CD14-positive monocyte (primary cell): Measurements from ENCODE around the gene RELCH. TPM values are rescaled to one million over a fixed set of nuclear protein-coding genes. Genes with fewer than 3 reads are reported as not detected.
A peak's percentile ranks its signal among the peaks of the same experiment; 100 is the strongest.

Experiments
- DNase-seq, 3 donors: peaks; one replicate each; pipeline ENCODE4 v3.0.0-alpha.2; 2011 to 2022
- H2AFZ ChIP-seq: 2 replicates; pipeline ENCODE4 v1.6.0; 2012; ENCODE audit warnings: mild to moderate bottlenecking, low read depth, low read length, inconsistent platforms; ENCODE audit not compliant: insufficient read depth, poor library complexity, severe bottlenecking
- H3K27ac ChIP-seq, 2 donors: 1 replicate in 1 of 2; 2 replicates in 1 of 2; pipeline ENCODE4 v1.5.1; 2012 to 2013; ENCODE audit warnings: low read length in 2 of 2, control low read depth in 1 of 2, inconsistent platforms in 1 of 2, low read depth in 1 of 2, mild to moderate bottlenecking in 1 of 2
- H3K27me3 ChIP-seq, 2 donors: one replicate each; pipeline versions ENCODE4 v1.6.0 to v1.6.1; 2011 to 2013; ENCODE audit warnings: low read length in 2 of 2; ENCODE audit not compliant: control insufficient read depth in 2 of 2, insufficient read depth in 2 of 2
- H3K36me3 ChIP-seq, 2 donors: replicated peaks in 1 of 2; 1 replicate in 1 of 2; 2 replicates in 1 of 2; pipeline versions ENCODE4 v1.5.1 to v1.6.1; 2012 to 2013; ENCODE audit warnings: low read length in 2 of 2, control low read depth in 1 of 2, inconsistent platforms in 1 of 2, mild to moderate bottlenecking in 1 of 2; ENCODE audit not compliant: insufficient read depth in 2 of 2, control insufficient read depth in 1 of 2
- H3K4me1 ChIP-seq, 2 donors: 1 replicate in 1 of 2; 2 replicates in 1 of 2; pipeline versions ENCODE4 v1.5.1 to v1.6.1; 2012 to 2013; ENCODE audit warnings: low read length in 2 of 2, control low read depth in 1 of 2, inconsistent platforms in 1 of 2, mild to moderate bottlenecking in 1 of 2, moderate library complexity in 1 of 2; ENCODE audit not compliant: insufficient read depth in 2 of 2, control insufficient read depth in 1 of 2
- H3K4me2 ChIP-seq: replicated peaks from 2 replicates; pipeline ENCODE3; 2012; ENCODE audit warnings: low read length, moderate library complexity, mild to moderate bottlenecking; ENCODE audit not compliant: poor library complexity, severe bottlenecking; ENCODE audit errors: extremely low read depth
- H3K4me3 ChIP-seq, 3 experiments: fragments of 200-600 bp in 1 of 3; sonication (generic) in 1 of 3; replicated peaks in 1 of 3; 1 replicate in 2 of 3; 2 replicates in 1 of 3; pipeline ENCODE4 v1.5.1; 2011 to 2013; ENCODE audit warnings: low read length in 3 of 3, mild to moderate bottlenecking in 3 of 3, control low read depth in 2 of 3, low read depth in 2 of 3, inconsistent platforms in 1 of 3, moderate library complexity in 1 of 3
- H3K79me2 ChIP-seq: 2 replicates; pipeline ENCODE4 v1.6.0; 2012; ENCODE audit warnings: mild to moderate bottlenecking, control low read depth, inconsistent platforms, low read length, moderate library complexity; ENCODE audit not compliant: insufficient read depth
- H3K9ac ChIP-seq: 2 replicates; pipeline ENCODE4 v1.6.0; 2017; ENCODE audit warnings: low read length, mild to moderate bottlenecking; ENCODE audit not compliant: insufficient read depth, poor library complexity, severe bottlenecking
- H3K9me3 ChIP-seq, 2 donors: replicated peaks in 1 of 2; 1 replicate in 1 of 2; 2 replicates in 1 of 2; pipeline versions ENCODE4 v1.5.1 to v1.6.1; 2012 to 2013; ENCODE audit warnings: low read length in 2 of 2, control low read depth in 1 of 2; ENCODE audit not compliant: control insufficient read depth in 1 of 2, insufficient read depth in 1 of 2
- H4K20me1 ChIP-seq: 2 replicates; pipeline ENCODE4 v1.6.0; 2012; ENCODE audit warnings: mild to moderate bottlenecking, low read length, control low read depth, moderate library complexity; ENCODE audit not compliant: insufficient read depth
- H3K27ac Mint-ChIP-seq, 7 donors: one replicate each; pipeline ENCODE4 v1.8.0; 2020; ENCODE audit warnings: mild to moderate bottlenecking in 7 of 7, mixed read lengths in 7 of 7, moderate library complexity in 6 of 7, inconsistent platforms in 2 of 7
- H3K27me3 Mint-ChIP-seq, 3 donors: one replicate each; pipeline ENCODE4 v1.8.0; 2021 to 2022; ENCODE audit warnings: low read depth in 3 of 3, mild to moderate bottlenecking in 3 of 3, mixed read lengths in 3 of 3, moderate library complexity in 3 of 3, inconsistent platforms in 1 of 3
- H3K36me3 Mint-ChIP-seq, 2 donors: one replicate each; pipeline ENCODE4 v1.8.0; 2020; ENCODE audit warnings: mixed read lengths in 2 of 2, inconsistent platforms in 1 of 2, mild to moderate bottlenecking in 1 of 2
- H3K4me1 Mint-ChIP-seq: one replicate; pipeline ENCODE4 v1.8.0; 2020; ENCODE audit warnings: mild to moderate bottlenecking, mixed read lengths
- H3K4me3 Mint-ChIP-seq, 2 donors: one replicate each; pipeline ENCODE4 v1.8.0; 2020; ENCODE audit warnings: mild to moderate bottlenecking in 2 of 2, mixed read lengths in 2 of 2, moderate library complexity in 1 of 2
- H3K9me3 Mint-ChIP-seq, 7 donors: one replicate each; pipeline ENCODE4 v1.8.0; 2020 to 2022; ENCODE audit warnings: mixed read lengths in 7 of 7, mild to moderate bottlenecking in 6 of 7, moderate library complexity in 6 of 7, inconsistent platforms in 2 of 7
- WGBS: methylation state at CpG from one replicate; pipeline ENCODE4 v1.1.5; 2013; ENCODE audit warnings: missing lambda C conversion rate; ENCODE audit not compliant: insufficient coverage; 5-methylcytosine and 5-hydroxymethylcytosine counted together
- intact Hi-C, 2 donors: fragments of 100-400 bp; cut with micrococcal nuclease; formaldehyde crosslinking; loops; one replicate each; pipeline versions ENCODE4 v1.15.0 to v1.15.1; 2023
- polyA plus RNA-seq, 3 donors: library from polyadenylated mRNA; depleted of rRNA in 1 of 3; unstranded in 2 of 3; stranded (reverse) in 1 of 3; fragments of 300-500 nt in 2 of 3; fragments of >200 nt in 1 of 3; fragmentation: Illumina TruSeq in 2 of 3; gene quantifications; 1 replicate in 2 of 3; 2 replicates in 1 of 3; pipeline ENCODE4 v1.2.3, GENCODE V29; 2012 to 2021
- TF ChIP-seq, protein P1 (sequence below): fragments of 200-600 bp; IDR thresholded peaks from one replicate; pipeline ENCODE4 v1.8.0; 2022; ENCODE audit warnings: antibody characterized with exemption, mild to moderate bottlenecking

RELCH gene
- polyA plus RNA-seq, 3 donors, result 3.8 to 30.4 (median 4.9) TPM

- Mint-ChIP-seq H3K4me1 (peaks cover 38% of the 10 kb centered on the region), H3K36me3 (peaks cover 34 to 41% of the 10 kb centered on the region in 2 donors), H3K27ac (peak overlapping the region; percentile 58 to 92 (median 79)), H3K4me3 (no peak overlapping the region), H3K9me3 (no peaks in the 10 kb centered on the region), H3K27me3 (peaks cover 0 to 3% (median 0%) of the 10 kb centered on the region in 3 donors)
- intact Hi-C loops, result no loop called here
- Histone ChIP-seq H3K9me3 (no peaks in the 10 kb centered on the region), H3K9ac (no peak overlapping the region), H2AFZ (no peak overlapping the region), H3K27me3 (no peaks in the 10 kb centered on the region), H3K36me3 (peaks cover 26 to 66% of the 10 kb centered on the region in 2 donors), H3K4me1 (peaks cover 20 to 38% of the 10 kb centered on the region in 2 donors), H4K20me1 (no peaks in the 10 kb centered on the region), H3K79me2 (peaks cover 6% of the 10 kb centered on the region), H3K4me2 (peak overlapping the region; percentile 46), H3K27ac (peak overlapping the region in 1 of 2 donors; percentile 72), H3K4me3 (peak overlapping the region in 1 of 3 experiments; percentile 51)
- DNase-seq, result peak in 2 of 3 donors; percentile 5 to 18
- WGBS, result no CpG with 5 or more reads among the region's 2 CpGs
- TF ChIP-seq, protein P1, sequence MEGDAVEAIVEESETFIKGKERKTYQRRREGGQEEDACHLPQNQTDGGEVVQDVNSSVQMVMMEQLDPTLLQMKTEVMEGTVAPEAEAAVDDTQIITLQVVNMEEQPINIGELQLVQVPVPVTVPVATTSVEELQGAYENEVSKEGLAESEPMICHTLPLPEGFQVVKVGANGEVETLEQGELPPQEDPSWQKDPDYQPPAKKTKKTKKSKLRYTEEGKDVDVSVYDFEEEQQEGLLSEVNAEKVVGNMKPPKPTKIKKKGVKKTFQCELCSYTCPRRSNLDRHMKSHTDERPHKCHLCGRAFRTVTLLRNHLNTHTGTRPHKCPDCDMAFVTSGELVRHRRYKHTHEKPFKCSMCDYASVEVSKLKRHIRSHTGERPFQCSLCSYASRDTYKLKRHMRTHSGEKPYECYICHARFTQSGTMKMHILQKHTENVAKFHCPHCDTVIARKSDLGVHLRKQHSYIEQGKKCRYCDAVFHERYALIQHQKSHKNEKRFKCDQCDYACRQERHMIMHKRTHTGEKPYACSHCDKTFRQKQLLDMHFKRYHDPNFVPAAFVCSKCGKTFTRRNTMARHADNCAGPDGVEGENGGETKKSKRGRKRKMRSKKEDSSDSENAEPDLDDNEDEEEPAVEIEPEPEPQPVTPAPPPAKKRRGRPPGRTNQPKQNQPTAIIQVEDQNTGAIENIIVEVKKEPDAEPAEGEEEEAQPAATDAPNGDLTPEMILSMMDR, result no peak
Measured at GRCh38 chr18:62287781-62288664, 101.0 kb downstream of the RELCH start.

- Histone ChIP-seq H3K4me1 (peaks cover 20 to 38% of the 10 kb centered on the region in 2 donors), H3K27ac (peak overlapping the region in 1 of 2 donors; percentile 72), H3K9ac (no peak overlapping the region), H3K4me2 (peak overlapping the region; percentile 46), H3K79me2 (peaks cover under 1% of the 10 kb centered on the region), H3K9me3 (no peaks in the 10 kb centered on the region), H4K20me1 (no peaks in the 10 kb centered on the region), H2AFZ (no peak overlapping the region), H3K27me3 (no peaks in the 10 kb centered on the region), H3K4me3 (peak overlapping the region in 1 of 3 experiments; percentile 51), H3K36me3 (peaks cover 26 to 65% of the 10 kb centered on the region in 2 donors)
- TF ChIP-seq, protein P1, result no peak
- H3K27me3 Mint-ChIP-seq, result peaks cover 0 to 3% (median 0%) of the 10 kb centered on the region in 3 donors
- peak; percentile 43 to 82 (median 67) for DNase-seq
- no CpG with 5 or more reads among the region's 2 CpGs for WGBS
- peak overlapping the region in 5 of 7 donors; percentile 34 to 86 (median 58) for H3K27ac Mint-ChIP-seq
- H3K36me3 Mint-ChIP-seq, result peaks cover 29 to 35% of the 10 kb centered on the region in 2 donors
- H3K4me1 Mint-ChIP-seq, result peaks cover 38% of the 10 kb centered on the region
- intact Hi-C loops, result no loop called here
- H3K4me3 Mint-ChIP-seq, result no peak overlapping the region
- no peaks in the 10 kb centered on the region for H3K9me3 Mint-ChIP-seq
Measured at GRCh38 chr18:62288665-62289008, 101.6 kb downstream of the RELCH start.
